Measurements from ENCODE around the gene IRF3. TPM values are rescaled to one million over a fixed set of nuclear protein-coding genes. Genes with fewer than 3 reads are reported as not detected.
A peak's percentile ranks its signal among the peaks of the same experiment; 100 is the strongest.

The IRF3 gene
- total RNA-seq, 1 donor from 2014 or later: 33.7 TPM

- intact Hi-C loops (cut with DNase I): loop anchor here (2.0 to 5.0 kb wide), 3 partner anchors 36 to 180 kb away; partner anchors contain the start of genes PRR12, RPS11 and RRAS
- DNase-seq (ENCODE audit: low spot score): peak; percentile 100
Measured at GRCh38 chr19:49676784-49677230, 11.2 kb upstream of the IRF3 start.

GRCh38 chr19:49676136-49676783 is 10.6 kb upstream of the IRF3 start:
- intact Hi-C loops (cut with DNase I): loop anchor here (2.0 to 5.0 kb wide), 3 partner anchors 35 to 179 kb away; partner anchors contain the start of genes PRR12, RPS11 and RRAS
- DNase-seq (ENCODE audit: low spot score): peak; percentile 90

- peak; percentile 91 for DNase-seq (ENCODE audit: low spot score)
- intact Hi-C loops (cut with DNase I): no loop called here
Measured at GRCh38 chr19:49672131-49672919, 6.7 kb upstream of the IRF3 start.

GRCh38 chr19:49669516-49669915 is 3.9 kb upstream of the IRF3 start:
- intact Hi-C loops (cut with DNase I): no loop called here
- no peak for DNase-seq (ENCODE audit: low spot score)

- no peak for DNase-seq (ENCODE audit: low spot score)
- intact Hi-C loops (cut with DNase I): no loop called here
Measured at GRCh38 chr19:49667473-49667872, 1.8 kb upstream of the IRF3 start.

DNA sequence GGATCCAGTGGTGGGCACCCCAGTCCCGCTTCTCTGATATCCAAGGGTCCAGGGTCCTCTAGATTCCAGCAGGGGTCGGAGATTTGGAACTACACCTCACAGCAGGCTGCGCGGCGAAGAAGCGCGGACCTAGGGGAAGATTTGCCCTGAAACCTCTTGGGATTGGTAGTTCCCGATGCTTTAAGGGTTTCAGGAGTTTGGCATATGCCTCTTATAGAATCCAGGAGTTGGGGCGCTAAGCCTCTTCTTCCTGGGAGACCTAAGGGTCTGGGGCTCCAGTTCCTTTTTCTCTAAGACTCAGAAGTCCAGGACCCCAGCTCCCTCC is 425 bp upstream of the IRF3 start:
- intact Hi-C loops (cut with DNase I): no loop called here
- no peak for DNase-seq (ENCODE audit: low spot score)

GRCh38 chr19:49665036-49665350 is 664 bp downstream of the IRF3 start:
- no peak for DNase-seq (ENCODE audit: low spot score)
- intact Hi-C loops (cut with DNase I): loop anchor here (2.0 kb wide), 1 partner anchor 22 kb away; the partner anchor contains the start of gene SCAF1

- DNase-seq (ENCODE audit: low spot score): peak; percentile 96
- intact Hi-C loops (cut with DNase I): loop anchor here (2.0 kb wide), 1 partner anchor 22 kb away; the partner anchor contains the start of gene SCAF1
Measured at GRCh38 chr19:49664171-49665035, 1.3 kb downstream of the IRF3 start.

DNA sequence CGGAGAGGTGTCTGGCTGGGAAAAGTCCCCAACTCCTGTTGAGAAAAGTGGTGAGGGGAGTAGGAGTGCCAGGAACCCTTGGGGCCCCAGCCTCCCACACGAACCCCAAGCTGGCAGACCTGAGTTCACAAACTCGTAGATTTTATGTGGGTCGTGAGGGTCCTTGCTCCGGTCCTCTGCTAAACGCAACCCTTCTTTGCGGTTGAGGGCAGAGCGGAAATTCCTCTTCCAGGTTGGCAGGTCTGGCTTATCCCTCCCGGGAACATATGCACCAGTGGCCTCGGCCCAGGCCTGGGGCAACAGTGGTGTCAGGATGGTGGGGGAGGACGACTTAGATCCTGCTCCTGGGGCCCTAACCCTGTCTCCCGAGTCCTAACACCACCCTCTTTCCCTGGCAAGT is 2.4 kb downstream of the IRF3 start:
- intact Hi-C loops (cut with DNase I): no loop called here

GRCh38 chr19:49662011-49662410 is 3.6 kb downstream of the IRF3 start:
- no peak for DNase-seq (ENCODE audit: low spot score)
- intact Hi-C loops (cut with DNase I): no loop called here

More for the DNA sequence above, 2.4 kb downstream of the IRF3 start:
- no peak for DNase-seq (ENCODE audit: low spot score)

GRCh38 chr19:49660338-49660961 is 5.2 kb downstream of the IRF3 start:
- no peak for DNase-seq (ENCODE audit: low spot score)
- intact Hi-C loops (cut with DNase I): no loop called here

- DNase-seq (ENCODE audit: low spot score): no peak
Measured at GRCh38 chr19:49658566-49659442, 6.9 kb downstream of the IRF3 start.

DNA sequence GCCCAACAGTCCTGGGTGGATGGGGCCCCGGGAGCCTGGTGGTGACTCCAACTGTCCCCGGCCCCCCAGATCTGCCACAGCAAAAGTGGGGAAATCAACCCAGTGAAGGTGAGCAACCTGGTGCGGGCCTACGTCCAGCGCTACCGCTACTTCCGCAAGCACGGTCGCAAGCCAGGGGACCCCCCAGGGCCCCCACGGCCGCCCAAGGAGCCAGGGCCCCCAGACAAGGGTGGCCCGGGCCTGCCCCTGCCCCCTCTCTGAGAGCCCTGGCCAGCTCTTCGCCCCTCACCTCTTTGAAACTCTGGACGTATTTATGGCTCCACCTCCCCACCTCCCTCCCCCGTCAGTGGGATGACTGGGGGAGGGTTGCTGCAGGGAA is 7.5 kb downstream of the IRF3 start:
- no peak for DNase-seq (ENCODE audit: low spot score)
- intact Hi-C loops (cut with DNase I): no loop called here

More at GRCh38 chr19:49658566-49659442, 6.9 kb downstream of the IRF3 start:
- intact Hi-C loops (cut with DNase I): no loop called here

DNA sequence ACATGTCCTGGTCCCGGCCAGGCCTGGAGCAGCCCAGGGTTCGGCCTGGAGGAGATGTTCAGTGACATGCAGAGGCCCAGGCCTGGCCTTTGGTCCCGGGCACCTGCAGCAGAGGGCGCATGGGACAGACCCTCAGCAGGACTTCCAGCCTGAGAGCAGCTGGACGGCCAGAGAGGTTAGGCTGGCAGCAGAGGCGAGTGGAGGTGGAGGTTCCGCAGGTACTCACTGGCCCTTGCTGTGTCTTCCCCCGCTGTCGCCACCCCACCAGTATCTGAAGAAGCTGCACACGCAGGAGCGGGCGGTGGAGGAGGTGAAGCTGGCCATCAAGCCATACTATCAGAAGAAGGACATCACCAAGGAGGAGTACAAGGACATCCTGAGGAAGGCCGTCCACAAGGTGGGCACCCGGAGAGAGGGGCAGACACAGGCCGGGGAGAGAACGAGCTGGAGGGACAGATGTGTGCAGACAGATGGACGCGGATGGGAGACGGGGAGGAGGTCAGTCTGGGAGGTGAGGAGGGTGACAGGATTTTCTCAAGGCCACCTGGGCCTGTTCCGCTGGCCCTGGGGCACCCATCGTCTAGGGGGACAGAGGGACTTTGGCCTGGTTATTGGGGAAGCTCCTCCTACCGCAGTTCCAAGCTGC is 8.0 kb downstream of the IRF3 start:
- DNase-seq (ENCODE audit: low spot score): no peak
- intact Hi-C loops (cut with DNase I): no loop called here

DNA sequence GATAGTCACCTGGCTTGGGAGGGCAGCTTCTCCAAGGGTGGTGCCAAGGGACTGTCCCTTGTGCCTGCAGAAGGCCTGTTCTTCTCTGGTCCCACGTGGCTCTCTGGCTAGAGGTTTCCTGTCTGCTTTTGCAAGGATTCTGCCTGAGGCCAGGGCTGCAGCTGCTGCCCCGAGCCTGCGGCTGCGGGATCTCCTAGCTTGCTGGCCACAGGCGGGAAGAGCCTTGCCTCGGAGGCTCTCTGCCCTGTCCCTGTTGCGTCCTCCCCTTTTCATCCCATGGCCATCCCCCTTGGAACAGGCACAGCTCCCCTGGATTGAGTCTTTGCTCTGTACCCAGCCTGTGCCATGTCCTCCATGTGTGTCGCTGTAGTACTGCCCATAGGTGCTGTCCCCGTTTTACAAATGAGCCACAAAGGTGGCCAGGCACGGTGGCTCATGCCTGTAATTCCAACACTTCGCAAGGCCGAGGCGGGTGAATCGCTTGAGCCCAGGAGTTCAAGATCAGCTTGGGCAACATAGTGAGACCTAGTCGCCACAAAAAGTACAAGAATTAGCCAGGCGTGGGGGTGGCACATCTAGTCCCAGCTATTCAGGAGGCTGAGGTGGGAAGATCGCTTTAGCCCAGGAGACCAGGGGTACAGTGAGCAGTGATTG is 9.1 kb downstream of the IRF3 start:
- intact Hi-C loops (cut with DNase I): no loop called here
- no peak for DNase-seq (ENCODE audit: low spot score)

DNA sequence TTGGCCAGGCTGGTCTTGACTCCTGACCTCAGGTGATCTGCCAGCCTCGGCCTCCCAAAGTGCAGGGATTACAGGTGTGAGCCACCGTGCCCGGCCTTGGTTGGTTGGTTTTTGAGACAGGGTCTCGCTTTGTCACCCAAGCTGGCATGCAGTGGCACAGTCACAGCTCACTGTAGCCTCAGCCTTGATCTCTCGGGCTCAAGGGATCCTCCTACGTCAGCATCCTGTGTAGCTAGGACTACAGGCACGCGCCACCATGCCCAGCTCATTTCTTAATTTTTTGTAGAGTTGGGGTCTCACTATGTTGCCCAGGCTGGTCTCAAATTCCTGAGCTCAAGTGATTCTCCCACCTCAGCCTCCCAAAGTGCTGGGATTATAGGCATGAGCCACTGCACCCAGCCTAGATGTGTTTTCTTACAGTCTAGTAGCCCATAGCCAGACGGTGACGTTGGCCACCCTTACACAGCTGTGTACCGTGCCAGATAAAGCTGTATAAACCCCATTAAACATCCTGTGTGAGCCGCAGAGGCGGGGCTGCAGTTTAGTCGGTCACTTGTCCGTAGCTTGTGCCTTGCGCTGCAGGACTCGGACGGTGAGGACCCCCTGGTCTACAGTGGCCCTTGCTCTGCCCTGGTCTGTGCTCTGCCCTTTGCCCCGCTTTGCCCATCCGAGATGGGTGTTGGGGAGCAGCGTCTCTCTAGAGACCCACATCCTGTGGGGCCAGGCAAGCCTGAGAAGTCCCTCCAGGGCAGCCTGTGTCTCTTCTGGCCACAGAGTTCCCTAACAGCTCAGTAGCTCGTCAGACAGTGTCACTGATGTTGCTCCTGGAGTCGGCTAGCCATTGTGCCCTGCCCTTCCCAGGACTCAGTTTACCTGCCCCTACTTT is 9.8 kb downstream of the IRF3 start:
- DNase-seq (ENCODE audit: low spot score): no peak
- intact Hi-C loops (cut with DNase I): no loop called here

GRCh38 chr19:49654581-49654980 is 11.1 kb downstream of the IRF3 start:
- intact Hi-C loops (cut with DNase I): no loop called here
- no peak for DNase-seq (ENCODE audit: low spot score)

Measured in cardiac septum (tissue), 1 donor.